HG03045 (cell line): ENCODE measurements around the gene TMEM97.
A peak's percentile ranks its signal among the peaks of the same experiment; 100 is the strongest.
"Not testable (repeated sequence)": the region's sequence is repeated elsewhere in the genome, so short reads cannot be mapped to it uniquely, and the experiment has no call there.

ENCODE experiments used
- ATAC-seq: cut with Tn5 transposase; IDR thresholded peaks from one replicate; pipeline ENCODE4 v1.9.1; 2021; ENCODE audit warnings: mild to moderate bottlenecking, moderate library complexity; ENCODE audit not compliant: unreplicated experiment

TMEM97 gene

GRCh38 chr17:28335959-28336871, 17.2 kb downstream of the TMEM97 start:
- no peak for ATAC-seq

GRCh38 chr17:28338056-28338768, 19.2 kb downstream of the TMEM97 start:
- no peak for ATAC-seq

GRCh38 chr17:28338769-28339212, 19.8 kb downstream of the TMEM97 start:
- ATAC-seq = not testable (repeated sequence)

- no peak for ATAC-seq
Measured at GRCh38 chr17:28339431-28339830, 20.4 kb downstream of the TMEM97 start.

GRCh38 chr17:28340374-28340773, 21.4 kb downstream of the TMEM97 start:
- no peak for ATAC-seq

GRCh38 chr17:28341516-28341915, 22.5 kb downstream of the TMEM97 start:
- no peak for ATAC-seq

- no peak for ATAC-seq
Measured at GRCh38 chr17:28342313-28342712, 23.3 kb downstream of the TMEM97 start.

GRCh38 chr17:28343491-28343932, 24.5 kb downstream of the TMEM97 start:
- no peak for ATAC-seq

GRCh38 chr17:28344011-28344410, 25.0 kb downstream of the TMEM97 start:
- no peak for ATAC-seq

GRCh38 chr17:28344435-28344901, 25.5 kb downstream of the TMEM97 start:
- ATAC-seq = no peak

- ATAC-seq = no peak
Measured at GRCh38 chr17:28345419-28346198, 26.6 kb downstream of the TMEM97 start.

- ATAC-seq = no peak
Measured at GRCh38 chr17:28346199-28346580, 27.2 kb downstream of the TMEM97 start.

- ATAC-seq = no peak
Measured at GRCh38 chr17:28346746-28347246, 27.8 kb downstream of the TMEM97 start.

GRCh38 chr17:28347261-28347891, 28.4 kb downstream of the TMEM97 start:
- ATAC-seq = no peak

GRCh38 chr17:28348979-28349378, 30.0 kb downstream of the TMEM97 start:
- no peak for ATAC-seq

- ATAC-seq = no peak
Measured at GRCh38 chr17:28350271-28350670, 31.3 kb downstream of the TMEM97 start.

- ATAC-seq = peak; percentile 96
Measured at GRCh38 chr17:28357061-28357900, 38.3 kb downstream of the TMEM97 start, which contains the start of gene POLDIP2. POLDIP2 (minus strand) TSS chr17:28357527; CDS start chr17:28357448, 79 bp downstream.

- no peak for ATAC-seq
Measured at GRCh38 chr17:28357901-28358197, 38.8 kb downstream of the TMEM97 start.

- ATAC-seq = no peak
Measured at GRCh38 chr17:28363186-28363585, 44.2 kb downstream of the TMEM97 start.
